CD4-positive, alpha-beta T cell (primary cell): ENCODE results near the gene HLA-DOB. TPM values are rescaled to one million over a fixed set of nuclear protein-coding genes. Genes with fewer than 3 reads are reported as not detected.

Experiments
- ATAC-seq: fragments of 200-7000 bp; cut with Tn5 transposase; one replicate; pipeline ENCODE4 v1.10.0; 2022; ENCODE audit warnings: mild to moderate bottlenecking; ENCODE audit not compliant: poor library complexity
- CTCF ChIA-PET: fragments of 350-600 bp; sonication (Branson Sonifier 250); formaldehyde crosslinking; loops from one replicate; lab custom pipeline; 2021; ENCODE audit warnings: antibody characterized with exemption, inconsistent platforms; lab: Charles Lee
- POLR2A ChIA-PET: fragments of 350-600 bp; sonication (Branson Sonifier 250); formaldehyde crosslinking; loops from one replicate; lab custom pipeline; 2021; ENCODE audit warnings: antibody characterized with exemption, inconsistent platforms; lab: Charles Lee
- DNase-seq, 14 experiments: peaks; one replicate each; pipeline ENCODE4 v3.0.0-alpha.2; 2013 to 2020; ENCODE audit warnings: mixed read lengths in 2 of 14
- H3K27ac ChIP-seq, 2 donors: one replicate each; pipeline versions ENCODE4 v1.5.1 to v1.7.0; 2013; ENCODE audit warnings: low read length in 2 of 2, low read depth in 1 of 2, mild to moderate bottlenecking in 1 of 2
- H3K27me3 ChIP-seq, 2 experiments: 1 replicate in 1 of 2; 2 replicates in 1 of 2; pipeline versions ENCODE4 v1.6.1 to v1.7.0; 2013; ENCODE audit warnings: low read length in 2 of 2, control low read depth in 1 of 2, mild to moderate bottlenecking in 1 of 2, moderate library complexity in 1 of 2; ENCODE audit not compliant: insufficient read depth in 2 of 2, control insufficient read depth in 1 of 2
- H3K36me3 ChIP-seq: one replicate; pipeline ENCODE4 v1.6.1; 2013; ENCODE audit warnings: low read length, control low read depth; ENCODE audit not compliant: insufficient read depth
- H3K4me1 ChIP-seq: one replicate; pipeline ENCODE4 v1.6.1; 2013; ENCODE audit warnings: low read length, control low read depth; ENCODE audit not compliant: insufficient read depth
- H3K4me3 ChIP-seq: one replicate; pipeline ENCODE4 v1.5.1; 2013; ENCODE audit warnings: mild to moderate bottlenecking, low read length, moderate library complexity
- H3K9me3 ChIP-seq, 2 experiments: 1 replicate in 1 of 2; 2 replicates in 1 of 2; pipeline versions ENCODE4 v1.6.1 to v1.7.0; 2013; ENCODE audit warnings: low read length in 2 of 2, mild to moderate bottlenecking in 2 of 2, control low read depth in 1 of 2, moderate library complexity in 1 of 2; ENCODE audit not compliant: control insufficient read depth in 1 of 2, insufficient read depth in 1 of 2
- H3K27ac Mint-ChIP-seq: one replicate; pipeline ENCODE4 v1.8.0; 2020; ENCODE audit warnings: mixed read lengths
- H3K27me3 Mint-ChIP-seq: one replicate; pipeline ENCODE4 v1.8.0; 2021; ENCODE audit warnings: mixed read lengths
- H3K36me3 Mint-ChIP-seq: one replicate; pipeline ENCODE4 v1.8.0; 2021; ENCODE audit warnings: low read depth, mixed read lengths
- H3K4me1 Mint-ChIP-seq: one replicate; pipeline ENCODE4 v1.8.0; 2021; ENCODE audit warnings: low read depth, mixed read lengths
- H3K4me3 Mint-ChIP-seq: one replicate; pipeline ENCODE4 v1.8.0; 2020; ENCODE audit warnings: mild to moderate bottlenecking, mixed read lengths
- H3K9me3 Mint-ChIP-seq: one replicate; pipeline ENCODE4 v1.8.0; 2020; ENCODE audit warnings: mixed read lengths
- CTCF ChIP-seq: fragments of 200-600 bp; IDR thresholded peaks from one replicate; pipeline ENCODE4 v1.8.0; 2022; ENCODE audit warnings: antibody characterized with exemption, mild to moderate bottlenecking
- intact Hi-C, 2 experiments: fragments of 100-400 bp; cut with DNase I in 1 of 2; cut with micrococcal nuclease in 1 of 2; formaldehyde crosslinking; loops; one replicate each; pipeline versions ENCODE4 v1.15.1 to v1.9.0; 2023 to 2025; cut with DNase I, micrococcal nuclease
- total RNA-seq, 174 experiments: library from RNA in 2 of 174; stranded (reverse) in 2 of 174; gene quantifications; one replicate each; pipeline ENCODE4 v1.2.3 and lab custom pipeline; 2021 to 2026

HLA-DOB gene
- total RNA-seq, 2 experiments from 2014 or later = 2.9 to 3.2 TPM

- H3K9me3 Mint-ChIP-seq = no peaks in the 10 kb centered on the region
- DNase-seq (no peak), ATAC-seq (no peak)
- Histone ChIP-seq H3K4me3 (no peak overlapping the region), H3K4me1 (no peaks in the 10 kb centered on the region), H3K9me3 (peaks cover 0 to 7% of the 10 kb centered on the region in 2 experiments), H3K36me3 (no peaks in the 10 kb centered on the region), H3K27ac (no peak overlapping the region), H3K27me3 (peaks cover 18 to 39% of the 10 kb centered on the region in 2 experiments)
- ChIA-PET POLR2A (no interaction called here), CTCF (no interaction called here)
- no peak overlapping the region for H3K4me3 Mint-ChIP-seq
- TF ChIP-seq CTCF = no peak
- intact Hi-C loops = no loop called here
- no peaks in the 10 kb centered on the region for H3K36me3 Mint-ChIP-seq
- H3K27ac Mint-ChIP-seq = no peak overlapping the region
- peaks cover 4% of the 10 kb centered on the region for H3K4me1 Mint-ChIP-seq
- peaks cover 63% of the 10 kb centered on the region for H3K27me3 Mint-ChIP-seq
These were observed 52.8 kb downstream of the HLA-DOB start for GRCh38 chr6:32764048-32764447.

- no peaks in the 10 kb centered on the region for H3K36me3 ChIP-seq
- peaks cover 58% of the 10 kb centered on the region for H3K27me3 Mint-ChIP-seq
- CTCF ChIA-PET = no interaction called here
- H3K36me3 Mint-ChIP-seq = no peaks in the 10 kb centered on the region
- H3K27me3 ChIP-seq = peaks cover 18 to 33% of the 10 kb centered on the region in 2 experiments
- no peak within 1 kb of the TSS for H3K4me3 ChIP-seq
- H3K27ac Mint-ChIP-seq = no peak within 1 kb of the TSS
- no peak within 1 kb of the TSS for H3K27ac ChIP-seq
- peak in 2 of 14 experiments; percentile 30 to 37 for DNase-seq
- H3K9me3 ChIP-seq = peaks cover 0 to 7% of the 10 kb centered on the region in 2 experiments
- intact Hi-C loops = no loop called here
- POLR2A ChIA-PET = no interaction called here
- no peaks in the 10 kb centered on the region for H3K9me3 Mint-ChIP-seq
- no peak within 1 kb of the TSS for H3K4me3 Mint-ChIP-seq
- H3K4me1 Mint-ChIP-seq = peaks cover 4% of the 10 kb centered on the region
- TF ChIP-seq CTCF = no peak
- H3K4me1 ChIP-seq = no peaks in the 10 kb centered on the region
- no peak for ATAC-seq
These were observed 53.4 kb downstream of the HLA-DOB start, which contains the start of gene HLA-DQB2 for GRCh38 chr6:32763421-32763820. Gene HLA-DQB2, minus strand, starts transcription at chr6:32763532. Its CDS starts 62 bp downstream, at chr6:32763470.

Other genes starting within 250 kb of the HLA-DOB start
- 10 to 100 TPM; 31.3 to 33.6 TPM for gene HLA-DRB1, start 227.2 kb downstream of the HLA-DOB start, total RNA-seq
- gene HLA-DQA1, start 179.6 kb downstream of the HLA-DOB start, total RNA-seq = 1 to 10 TPM; 5.9 to 6.9 TPM
- 10 to 100 TPM; 21.5 to 21.7 TPM for gene HLA-DQB1, start 150.3 kb downstream of the HLA-DOB start, total RNA-seq
- gene HLA-DQA2, start 75.6 kb downstream of the HLA-DOB start, total RNA-seq = 1 to 10 TPM in 1 of 2 experiments, under 1 TPM in 1; 0.71 to 1.1 TPM
- gene HLA-DQB2, start 53.5 kb downstream of the HLA-DOB start, total RNA-seq = 1 to 10 TPM; 1.3 to 2.2 TPM
- gene TAP2, start 21.7 kb upstream of the HLA-DOB start, total RNA-seq = 100 to 1,000 TPM; 165 to 171 TPM
- 100 to 1,000 TPM; 120 to 121 TPM for gene PSMB8, start 27.0 kb upstream of the HLA-DOB start, total RNA-seq
- gene TAP1, start 36.7 kb upstream of the HLA-DOB start, total RNA-seq = 10 to 100 TPM; 91.5 to 93.9 TPM
- 10 to 100 TPM; 37.2 to 38.4 TPM for gene PSMB9, start 37.2 kb upstream of the HLA-DOB start, total RNA-seq
- 1 to 10 TPM; 4.6 to 6.0 TPM for gene HLA-DMB, start 124.0 kb upstream of the HLA-DOB start, total RNA-seq
- gene HLA-DMA, start 136.1 kb upstream of the HLA-DOB start, total RNA-seq = 10 to 100 TPM; 14.4 to 16.5 TPM
- gene BRD2, start 151.6 kb upstream of the HLA-DOB start, total RNA-seq = 100 to 1,000 TPM; 340 to 378 TPM
- gene HLA-DOA, start 192.6 kb upstream of the HLA-DOB start, total RNA-seq = 1 to 10 TPM; 5.9 to 6.1 TPM